NOMO-1 (cell line): ENCODE results near the gene UBTD2.
"Not testable (repeated sequence)": the region's sequence is repeated elsewhere in the genome, so short reads cannot be mapped to it uniquely, and the experiment has no call there.

Experiments
- DNase-seq, 2 experiments: peaks; one replicate each; lab custom pipeline; 2025; ENCODE audit not compliant: unreplicated experiment in 2 of 2; lab: John Stamatoyannopoulos, UW

The UBTD2 gene

DNA sequence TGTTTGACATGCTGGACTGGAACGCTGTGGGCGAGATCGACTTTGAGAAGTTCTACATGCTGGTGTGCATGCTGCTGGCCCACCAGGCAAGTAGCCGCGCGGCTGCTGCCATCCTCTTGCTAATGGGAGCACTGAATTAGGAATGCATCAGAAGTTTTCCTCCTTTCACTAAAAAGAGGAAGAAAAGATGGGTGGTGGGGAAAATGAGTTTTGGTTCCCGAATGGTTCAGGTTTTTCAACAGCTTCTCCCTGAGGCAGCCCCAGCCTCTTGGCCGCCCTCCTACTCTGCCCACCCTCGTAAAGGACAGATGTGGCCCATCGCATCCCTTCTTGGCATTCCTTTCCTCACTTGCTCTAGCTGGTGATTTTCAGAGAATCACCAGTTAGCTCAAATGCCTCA is 84.1 kb downstream of the UBTD2 start:
- no peak for DNase-seq

DNA sequence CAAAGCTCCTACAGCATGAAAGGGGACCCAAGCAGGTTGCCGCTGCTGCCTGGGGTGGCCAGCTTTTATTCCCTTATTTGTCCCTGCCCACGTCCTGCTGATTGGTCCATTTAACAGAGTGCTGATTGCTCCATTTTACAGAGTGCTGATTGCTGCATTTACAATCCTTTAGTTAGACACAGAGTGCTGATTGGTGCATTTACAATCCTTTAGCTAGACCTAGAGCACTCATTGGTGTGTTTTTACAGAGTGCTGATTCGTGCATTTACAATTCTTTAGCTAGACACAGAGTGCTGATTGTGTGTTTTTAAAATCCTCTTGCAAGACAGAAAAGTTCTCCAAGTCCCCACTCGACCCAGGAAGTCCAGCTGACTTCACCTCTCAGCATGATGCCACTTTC is 85.8 kb downstream of the UBTD2 start:
- not testable (repeated sequence) for DNase-seq

GRCh38 chr5:172194985-172195774 is 88.4 kb downstream of the UBTD2 start:
- DNase-seq, result no peak

DNA sequence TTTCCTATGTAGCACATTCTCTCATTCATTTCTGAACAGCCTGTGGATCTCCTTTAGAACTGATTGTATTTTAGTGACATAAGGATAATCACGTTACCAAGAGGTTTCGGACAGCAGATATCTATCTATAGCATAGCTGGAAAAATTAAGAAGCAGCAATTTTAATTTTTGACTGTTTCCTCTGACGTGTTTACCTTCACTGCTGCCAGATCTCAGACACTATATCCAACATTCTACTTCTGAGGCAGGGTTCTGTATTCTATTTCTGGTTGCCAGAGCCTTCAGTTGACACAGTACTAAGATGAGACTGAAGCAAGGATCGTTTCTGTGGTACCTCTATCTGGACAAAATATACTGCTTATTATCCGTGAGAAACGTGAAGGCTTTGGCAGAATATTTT is 89.7 kb downstream of the UBTD2 start, which contains the start of gene EFCAB9:
Gene EFCAB9 (plus strand): TSS at position 301 of the 400 bp plus-strand sequence. CDS start 1 bp downstream, at position 302.
- DNase-seq, result no peak

DNA sequence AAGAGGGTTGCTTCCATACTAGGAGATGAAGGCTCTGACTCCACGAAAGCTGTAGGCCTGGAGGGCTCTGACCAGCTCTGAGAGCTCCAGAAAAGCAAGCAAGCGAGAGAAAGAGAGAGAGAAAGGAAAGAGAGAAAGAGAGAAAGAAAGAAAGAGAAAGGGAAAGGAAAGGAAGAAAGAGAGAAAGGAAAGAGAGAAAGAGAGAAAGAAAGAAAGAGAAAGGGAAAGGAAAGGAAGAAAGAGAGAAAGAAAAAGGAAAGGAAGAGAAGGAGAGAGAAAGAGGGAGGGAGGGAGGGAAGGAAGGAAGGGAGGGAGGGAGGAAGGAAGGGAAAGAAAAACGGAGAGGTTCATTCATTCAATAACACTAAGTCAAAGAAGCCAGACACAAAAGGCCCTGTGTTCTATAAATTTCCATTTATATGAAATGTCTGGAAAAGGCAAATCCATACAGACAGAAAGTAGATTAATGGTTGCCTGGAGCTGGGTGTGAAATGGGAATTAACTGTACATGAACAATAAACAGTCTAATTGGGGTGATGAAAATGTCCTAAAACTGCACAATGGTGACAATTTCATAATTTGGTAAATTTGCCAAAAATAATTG is 93.8 kb downstream of the UBTD2 start:
- DNase-seq, result no peak

DNA sequence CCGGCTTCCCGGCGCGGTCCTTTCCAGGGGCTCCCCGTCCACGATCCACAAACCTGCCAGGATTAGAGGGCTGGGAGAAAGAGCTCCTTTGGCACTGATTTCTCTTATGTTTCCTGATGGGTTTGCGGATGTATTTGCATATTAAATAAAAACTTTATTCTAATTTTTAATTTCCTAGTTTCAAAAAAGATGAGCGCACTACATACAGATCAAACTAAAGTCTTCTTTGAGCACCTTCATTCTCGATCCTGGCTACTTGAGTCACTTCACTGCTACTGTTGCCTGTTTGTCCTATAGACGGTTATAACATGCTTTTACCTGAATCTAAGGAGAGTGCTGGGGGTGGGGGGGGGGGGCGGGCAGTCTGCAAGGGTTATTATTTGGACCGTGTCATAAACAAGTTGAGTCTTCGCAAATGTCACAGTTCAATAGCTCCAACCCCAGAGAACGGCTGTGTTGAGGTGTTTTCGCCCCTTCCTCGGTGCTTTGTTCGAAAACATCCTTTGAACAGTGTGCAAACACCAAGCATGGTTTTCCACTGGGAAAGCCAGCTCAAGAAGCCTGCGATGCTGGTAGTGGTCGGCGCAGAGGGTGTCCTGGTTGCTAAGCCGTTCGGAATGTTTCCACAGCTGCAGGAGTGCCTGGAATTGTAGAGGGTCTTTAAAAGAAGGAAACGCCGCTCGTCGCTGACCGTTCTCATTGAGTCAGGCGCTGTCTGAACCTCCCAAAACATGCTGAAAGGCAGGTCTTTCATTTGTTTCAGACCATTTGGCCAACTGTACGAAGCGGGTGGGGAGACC is 94.5 kb downstream of the UBTD2 start:
- no peak for DNase-seq

- DNase-seq, result peak; percentile 89 to 94
Measured at GRCh38 chr5:172188033-172188892, 95.3 kb downstream of the UBTD2 start, which contains the start of gene STK10. TSS of gene STK10 (minus strand) at chr5:172188224. CDS start at chr5:172188042, 182 bp downstream.

- DNase-seq, result peak; percentile 55 to 68
Measured at GRCh38 chr5:172187118-172188032, 96.2 kb downstream of the UBTD2 start.

DNA sequence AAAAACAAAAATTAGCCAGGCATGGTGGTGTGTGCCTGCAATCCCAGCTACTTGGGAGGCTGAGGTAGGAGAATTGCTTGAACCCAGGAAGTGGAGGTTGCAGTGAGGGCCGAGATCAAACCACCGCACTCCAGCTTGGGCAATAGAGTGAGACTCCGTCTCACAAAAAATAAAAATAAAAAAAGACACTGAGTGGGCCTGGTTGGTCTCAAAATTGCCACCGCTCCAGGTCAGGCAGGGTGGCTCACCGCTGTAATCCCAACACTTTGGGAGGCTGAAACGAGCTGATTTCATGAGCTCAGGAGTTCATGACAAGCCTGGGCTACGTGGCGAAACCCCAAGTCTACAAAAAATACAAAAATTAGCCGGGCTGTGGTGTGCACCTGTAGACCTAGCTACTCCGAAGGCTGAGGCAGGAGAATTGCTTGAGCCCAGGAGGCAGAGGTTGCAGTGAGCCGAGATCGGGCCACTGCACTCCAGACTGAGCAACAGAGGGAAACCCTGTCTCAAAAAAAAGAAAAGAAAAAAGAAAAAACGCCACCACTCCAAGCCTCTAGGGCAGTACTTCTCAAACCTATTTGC is 97.4 kb downstream of the UBTD2 start:
- no peak for DNase-seq

DNA sequence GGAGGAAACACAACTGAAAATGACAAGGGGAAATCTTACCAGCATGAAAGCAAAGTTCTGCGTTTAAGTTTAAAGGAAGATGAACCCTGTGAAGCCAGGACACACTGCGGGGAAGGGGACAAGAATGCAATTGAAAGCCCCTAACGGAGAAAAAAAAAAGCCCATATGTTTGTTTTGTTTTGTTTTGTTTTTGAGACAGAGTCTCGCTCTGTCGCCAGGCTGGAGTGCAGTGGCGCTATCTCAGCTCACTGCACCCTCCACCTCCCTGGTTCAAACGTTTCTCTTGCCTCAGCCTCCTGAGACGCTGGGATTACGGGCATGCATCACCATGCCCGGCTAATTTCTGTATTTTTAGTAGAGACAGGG is 98.5 kb downstream of the UBTD2 start:
- no peak for DNase-seq

- DNase-seq, result no peak
Measured at GRCh38 chr5:172183881-172184280, 99.7 kb downstream of the UBTD2 start.

- DNase-seq, result no peak
Measured at GRCh38 chr5:172182291-172182690, 101.3 kb downstream of the UBTD2 start.

DNA sequence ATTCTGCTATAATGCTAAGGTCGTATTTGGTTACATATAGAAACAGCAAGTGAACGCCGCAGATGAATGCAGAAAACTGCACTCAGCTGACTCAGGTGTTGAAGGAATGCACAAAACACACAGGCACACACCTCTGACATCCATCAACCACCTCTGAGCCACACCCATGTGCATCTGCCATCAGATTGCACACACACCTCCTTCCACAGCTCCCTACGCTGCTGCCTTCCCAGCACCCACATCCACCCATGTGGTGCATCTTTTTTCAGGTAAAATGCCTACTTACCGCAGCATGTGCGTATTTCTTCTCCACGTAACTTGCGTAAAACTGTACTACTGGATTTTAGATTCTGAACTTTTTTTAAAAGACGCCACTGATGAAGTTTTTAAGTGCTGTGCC is 102.6 kb downstream of the UBTD2 start:
- DNase-seq, result no peak

- DNase-seq, result peak; percentile 83 to 84
Measured at GRCh38 chr5:172178991-172179989, 104.3 kb downstream of the UBTD2 start.

DNA sequence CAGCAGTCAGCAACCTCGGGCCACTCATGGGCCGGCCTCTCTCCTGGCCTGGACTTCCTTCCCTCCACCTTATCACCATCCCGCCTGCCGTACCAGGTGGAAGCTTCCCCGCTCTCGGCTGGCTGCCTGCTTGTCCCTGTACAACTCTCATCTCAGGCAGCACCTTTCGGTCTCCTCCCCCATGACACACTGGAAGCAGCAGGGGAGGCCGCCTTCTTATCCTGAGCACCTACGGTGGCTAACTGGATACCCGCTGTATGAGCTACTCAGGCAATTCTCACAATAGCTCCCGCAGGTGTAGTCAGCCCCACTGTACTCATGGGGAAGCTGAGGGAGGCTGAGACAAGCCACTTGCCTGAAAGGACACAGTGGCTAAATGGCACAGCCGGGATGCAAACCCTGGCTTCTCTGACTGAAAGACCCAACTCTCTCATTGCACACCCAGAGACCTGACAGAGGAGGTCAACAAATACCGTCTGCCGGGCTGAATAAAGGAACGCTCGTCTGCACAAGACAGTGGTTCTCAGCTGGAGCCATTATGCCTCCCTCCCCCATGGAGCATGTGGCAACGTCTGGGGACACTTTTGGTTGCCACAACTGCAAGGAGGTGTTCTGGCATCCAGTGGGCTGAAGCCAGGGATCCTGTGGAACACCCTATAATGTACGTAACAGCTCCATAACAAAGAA is 105.1 kb downstream of the UBTD2 start:
- no peak for DNase-seq

- no peak for DNase-seq
Measured at GRCh38 chr5:172177176-172177575, 106.4 kb downstream of the UBTD2 start.

- peak; percentile 88 to 95 for DNase-seq
Measured at GRCh38 chr5:172175263-172175719, 108.3 kb downstream of the UBTD2 start.
